IMR-90 (cell line): Measurements from ENCODE around the gene GJC3. TPM values are rescaled to one million over a fixed set of nuclear protein-coding genes. Genes with fewer than 3 reads are reported as not detected.

ENCODE experiments used
- ATAC-seq: fragments of 200-7000 bp; cut with Tn5 transposase; 2 replicates; pipeline ENCODE4 v1.9.1; 2020; ENCODE audit warnings: low read depth, mild to moderate bottlenecking, moderate library complexity
- Bru-seq: library from RNA; stranded (reverse); fragments of 400-500 nt; gene quantifications from one replicate; lab custom pipeline; 2021; lab: Mats Ljungman, UMichigan
- BruChase-seq, 2 experiments: library from RNA; stranded (reverse); fragments of 400-500 nt; gene quantifications; one replicate each; lab custom pipeline; 2021; lab: Mats Ljungman, UMichigan
- BruUV-seq: library from RNA; stranded (reverse); fragments of 400-500 nt; replicated peaks from 2 replicates; lab custom pipeline; 2021; lab: Mats Ljungman, UMichigan
- CTCF ChIA-PET: fragments of 300-600 bp; formaldehyde crosslinking; extraction: SDS; loops from one replicate; lab custom pipeline; 2021; ENCODE audit warnings: antibody characterized with exemption; lab: Yijun Ruan, JAX
- POLR2A ChIA-PET: fragments of 300-600 bp; sonication (Branson Sonifier 250); formaldehyde crosslinking; loops from one replicate; lab custom pipeline; 2022; ENCODE audit warnings: antibody characterized with exemption; ENCODE audit not compliant: unreplicated experiment; lab: Charles Lee
- DNase-seq: peaks from one replicate; pipeline ENCODE4 v3.0.0; 2013
- H2AFZ ChIP-seq: replicated peaks from 2 replicates; pipeline ENCODE3; 2013; ENCODE audit warnings: low read length, mild to moderate bottlenecking; ENCODE audit not compliant: poor library complexity
- H2AK5ac ChIP-seq: 2 replicates; pipeline ENCODE4 v1.6.1; 2013; ENCODE audit warnings: low read depth, low read length, inconsistent platforms
- H2AK9ac ChIP-seq: replicated peaks from 2 replicates; pipeline ENCODE3; 2013; ENCODE audit warnings: mild to moderate bottlenecking, low read depth, low read length, moderate library complexity; ENCODE audit not compliant: poor library complexity
- H2BK120ac ChIP-seq: 2 replicates; pipeline ENCODE4 v1.6.1; 2013; ENCODE audit warnings: low read depth, low read length, inconsistent platforms
- H2BK15ac ChIP-seq: 3 replicates; pipeline ENCODE4 v1.6.1; 2013; ENCODE audit warnings: low read depth, low read length, inconsistent platforms
- H2BK20ac ChIP-seq: 2 replicates; pipeline ENCODE4 v1.6.1; 2013; ENCODE audit warnings: low read depth, mild to moderate bottlenecking, inconsistent platforms, low read length, moderate library complexity
- H2BK5ac ChIP-seq: 2 replicates; pipeline ENCODE4 v1.6.1; 2013; ENCODE audit warnings: mild to moderate bottlenecking, low read depth, low read length, inconsistent platforms; ENCODE audit not compliant: poor library complexity, severe bottlenecking
- H3K14ac ChIP-seq: replicated peaks from 2 replicates; pipeline ENCODE4 v1.6.1; 2013; ENCODE audit warnings: low read depth, low read length, inconsistent platforms
- H3K18ac ChIP-seq: 2 replicates; pipeline ENCODE4 v1.6.1; 2013; ENCODE audit warnings: low read depth, low read length, control low read depth
- H3K23ac ChIP-seq: 2 replicates; pipeline ENCODE4 v1.6.1; 2013; ENCODE audit warnings: low read depth, low read length, inconsistent platforms
- H3K27ac ChIP-seq: 2 replicates; pipeline ENCODE4 v1.5.1; 2013; ENCODE audit warnings: mild to moderate bottlenecking, control low read depth, low read length; ENCODE audit not compliant: insufficient read depth
- H3K27me3 ChIP-seq: 2 replicates; pipeline ENCODE4 v1.6.1; 2013; ENCODE audit warnings: low read length; ENCODE audit not compliant: control insufficient read depth, insufficient read depth
- H3K36me3 ChIP-seq: 2 replicates; pipeline ENCODE4 v1.6.1; 2013; ENCODE audit warnings: low read length, mixed read lengths; ENCODE audit not compliant: control insufficient read depth, insufficient read depth
- H3K4ac ChIP-seq: 2 replicates; pipeline ENCODE4 v1.6.1; 2013; ENCODE audit warnings: low read depth, low read length, inconsistent platforms
- H3K4me1 ChIP-seq: 2 replicates; pipeline ENCODE4 v1.6.1; 2013; ENCODE audit warnings: low read length, mixed read lengths; ENCODE audit not compliant: control insufficient read depth, insufficient read depth
- H3K4me2 ChIP-seq: 2 replicates; pipeline ENCODE4 v1.6.1; 2013; ENCODE audit warnings: low read depth, mild to moderate bottlenecking, control low read depth, low read length, moderate library complexity
- H3K4me3 ChIP-seq: 2 replicates; pipeline ENCODE4 v1.5.1; 2013; ENCODE audit warnings: low read depth, mild to moderate bottlenecking, control low read depth, low read length, moderate library complexity; ENCODE audit not compliant: insufficient read depth
- H3K56ac ChIP-seq: 2 replicates; pipeline ENCODE4 v1.6.1; 2013; ENCODE audit warnings: low read length, inconsistent platforms; ENCODE audit not compliant: insufficient read depth; ENCODE audit errors: extremely low read depth
- H3K79me1 ChIP-seq, 2 experiments: 2 replicates each; pipeline ENCODE4 v1.6.1; 2013; ENCODE audit warnings: low read length in 2 of 2, inconsistent platforms in 1 of 2, low read depth in 1 of 2
- H3K9ac ChIP-seq: 2 replicates; pipeline ENCODE4 v1.6.1; 2013; ENCODE audit warnings: low read depth, low read length, control low read depth
- H3K9me1 ChIP-seq: 2 replicates; pipeline ENCODE4 v1.6.1; 2013; ENCODE audit warnings: low read length, inconsistent platforms; ENCODE audit not compliant: insufficient read depth
- H3K9me3 ChIP-seq: 2 replicates; pipeline ENCODE4 v1.6.1; 2013; ENCODE audit warnings: low read length; ENCODE audit not compliant: control insufficient read depth, insufficient read depth
- H4K20me1 ChIP-seq: 2 replicates; pipeline ENCODE4 v1.6.1; 2013; ENCODE audit warnings: low read length, inconsistent platforms; ENCODE audit not compliant: insufficient read depth
- H4K5ac ChIP-seq: 2 replicates; pipeline ENCODE4 v1.6.1; 2013; ENCODE audit warnings: mild to moderate bottlenecking, low read depth, low read length, control low read depth
- H4K8ac ChIP-seq, 2 experiments: 2 replicates each; pipeline ENCODE4 v1.6.1; 2013; ENCODE audit warnings: low read depth in 2 of 2, low read length in 2 of 2, control low read depth in 1 of 2, inconsistent platforms in 1 of 2
- H4K91ac ChIP-seq: 2 replicates; pipeline ENCODE4 v1.6.1; 2013; ENCODE audit warnings: low read depth, low read length, inconsistent platforms; ENCODE audit not compliant: insufficient read depth
- BHLHE40 ChIP-seq: fragments of 150-350 bp; IDR thresholded peaks from 2 replicates; pipeline ENCODE4 v1.6.1; 2016; ENCODE audit warnings: mild to moderate bottlenecking, low read depth, low read length
- CTCF ChIP-seq: conservative IDR thresholded peaks from 2 replicates; pipeline ENCODE4 v1.5.1; 2012; ENCODE audit warnings: mild to moderate bottlenecking, low read depth, low read length, improper control_type of control experiment
- RAD21 ChIP-seq: IDR thresholded peaks from 2 replicates; pipeline ENCODE4 v1.6.1; 2012; ENCODE audit warnings: low read length, improper control_type of control experiment
- SMC3 ChIP-seq: fragments of 150-350 bp; IDR thresholded peaks from 2 replicates; pipeline ENCODE4 v1.6.1; 2016; ENCODE audit warnings: low read depth, mild to moderate bottlenecking, antibody characterized with exemption, low read length, moderate library complexity
- WGBS, 2 experiments: methylation state at CpG; one replicate each; pipeline versions ENCODE4 v1.1.5 to v1.1.7; 2013; ENCODE audit warnings: missing lambda C conversion rate in 2 of 2; ENCODE audit not compliant: insufficient read length in 1 of 2; ENCODE audit errors: extremely low coverage in 2 of 2; 5-methylcytosine and 5-hydroxymethylcytosine counted together
- dilution Hi-C: fragments of 300-500 bp; cut with HindIII; formaldehyde crosslinking; loops from one replicate; pipeline ENCODE4 v1.14.3; 2018; ENCODE audit warnings: low sequenced_read_pairs; ENCODE audit not compliant: unreplicated experiment
- in situ Hi-C: fragments of 300-500 bp; cut with MboI; formaldehyde crosslinking; loops from 3 replicates; pipeline ENCODE4 v1.14.3; 2019; ENCODE audit warnings: low sequenced_read_pairs, inconsistent platforms, mixed read lengths
- intact Hi-C: fragments of 100-400 bp; cut with micrococcal nuclease; formaldehyde crosslinking; loops from 2 replicates; pipeline ENCODE4 v1.10.0; 2022
- long read RNA-seq: library from polyadenylated mRNA; unstranded; transcript quantifications from one replicate; pipeline ENCODE4 v2.0.0, GENCODE V29; 2021; ENCODE audit not compliant: unreplicated experiment
- polyA plus RNA-seq, 3 experiments: library from polyadenylated mRNA; depleted of rRNA; stranded (reverse); fragments of >200 nt; gene quantifications; 2 replicates each; pipeline ENCODE4 v1.2.3, GENCODE V29; 2012; ENCODE audit warnings: low replicate concordance in 1 of 3
- total RNA-seq: library from RNA; depleted of rRNA; stranded (reverse); fragments of >200 nt; gene quantifications from 2 replicates; pipeline ENCODE4 v1.2.3, GENCODE V29; 2012; rRNA removed

Gene GJC3
- total RNA-seq (not detected in 2 replicates), polyA plus RNA-seq (2012; rRNA removed) (not detected in 2 replicates), Bru-seq, nascent RNA (not detected), BruChase-seq, experiment 1, labeled RNA remaining after a 6-hour chase (not detected), BruChase-seq, experiment 2, labeled RNA remaining after a 2-hour chase (not detected)
- not detected in 2 replicates for polyA plus RNA-seq (2012; cell fraction: cytosol; rRNA removed)
- not detected in 2 replicates for polyA plus RNA-seq (2012; cell fraction: nucleus; rRNA removed; ENCODE audit: low replicate concordance)
- long read RNA-seq = 0 reads

- Histone ChIP-seq H3K27ac (no peak within 1 kb of the TSS), H4K20me1 (no peaks in the 10 kb centered on the region), H3K9ac (peak within 1 kb of the TSS; percentile 32; the same call in 1 of the 2 replicates), H3K9me3 (no peaks in the 10 kb centered on the region), H3K27me3 (peaks cover 21% of the 10 kb centered on the region), H3K23ac (no peak within 1 kb of the TSS), H2AFZ (peak within 1 kb of the TSS; percentile 61), H3K18ac (no peak within 1 kb of the TSS), H2BK120ac (no peak within 1 kb of the TSS), H3K4me2 (peak within 1 kb of the TSS; percentile 59), H3K36me3 (no peaks in the 10 kb centered on the region), H2AK9ac (peak within 1 kb of the TSS; percentile 37), H4K5ac (no peak within 1 kb of the TSS), H3K79me1 (no peaks in the 10 kb centered on the region), H4K91ac (no peak within 1 kb of the TSS), H2BK20ac (no peak within 1 kb of the TSS), H2AK5ac (no peak within 1 kb of the TSS), H3K56ac (no peak within 1 kb of the TSS; the same call in 1 of the 2 replicates), H2BK5ac (no peak within 1 kb of the TSS), H2BK15ac (no peak within 1 kb of the TSS; the same call in 2 of the 3 replicates), H3K4me1 (no peaks in the 10 kb centered on the region), H3K9me1 (no peaks in the 10 kb centered on the region), H3K14ac (0 out of 2 replicates have a peak within 1 kb of the TSS, but pooled peaks have one; percentile 35), H3K4me3 (peak within 1 kb of the TSS; percentile 16; the same call in 1 of the 2 replicates), H4K8ac (no peak within 1 kb of the TSS), H3K4ac (no peak within 1 kb of the TSS)
- WGBS, 2 experiments = 2% methylated on average over 7 of the region's 22 CpGs; no CpG with 5 or more reads in 1 of the 2 experiments
- ChIA-PET CTCF (interaction anchor here (1.4 kb wide), 1 partner anchor 8 kb away, joined by 5 read pairs; no protein-coding TSS in a partner anchor), POLR2A (interaction anchor here (0.5 kb wide), 1 partner anchor 34 kb away, joined by 6 read pairs; no protein-coding TSS in a partner anchor)
- in situ Hi-C loops (no loop called here), intact Hi-C loops (loop anchor here (10.0 kb wide), 1 partner anchor 126 kb away; no protein-coding TSS in a partner anchor), dilution Hi-C loops (no loop called here)
- ATAC-seq (peak; percentile 91), DNase-seq (peak; percentile 52)
- TF ChIP-seq CTCF (peak; percentile 38), SMC3 (0 out of 2 replicates have a peak, but pooled peaks have one; percentile 5), BHLHE40 (no peak), RAD21 (peak; percentile 36; the same call in 1 of the 2 replicates)
- no TSS peak for BruUV-seq
Observed at GRCh38 chr7:99928994-99929729, at the start of gene GJC3. GJC3 (minus strand) TSS chr7:99929620; CDS start chr7:99929620, 0 bp downstream.
